CD4-positive, alpha-beta T cell treated with Interleukin-21 for 1 hour (primary cell): ENCODE measurements around the gene ZNF883.

Experiments used
- DNase-seq: peaks from one replicate; pipeline ENCODE4 v3.0.0-alpha.2; 2020

ZNF883 gene

GRCh38 chr9:112917047-112917986 lies 94.7 kb downstream of the ZNF883 start:
- no peak for DNase-seq

- no peak for DNase-seq
Measured at GRCh38 chr9:112914524-112914923, 97.5 kb downstream of the ZNF883 start.

DNA sequence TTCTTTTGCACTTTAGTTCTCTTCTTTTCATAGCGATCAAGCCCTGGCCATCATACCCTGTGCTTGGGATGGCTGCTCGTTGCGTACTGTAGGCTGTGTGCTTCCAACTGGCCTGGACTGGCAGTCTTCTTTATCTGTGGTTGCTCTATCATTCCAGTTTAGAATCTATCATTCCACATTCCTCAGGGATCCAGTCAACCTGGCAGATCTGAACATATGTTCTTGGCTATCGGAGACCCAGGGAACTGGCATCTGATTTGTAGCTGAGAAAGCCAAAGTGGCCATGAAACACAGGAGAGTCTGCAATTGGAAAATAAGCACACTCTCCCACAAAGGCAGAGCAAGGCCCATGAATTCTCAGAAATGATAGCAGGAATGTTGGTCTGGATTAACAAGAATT lies 98.7 kb downstream of the ZNF883 start:
- DNase-seq, result no peak

DNA sequence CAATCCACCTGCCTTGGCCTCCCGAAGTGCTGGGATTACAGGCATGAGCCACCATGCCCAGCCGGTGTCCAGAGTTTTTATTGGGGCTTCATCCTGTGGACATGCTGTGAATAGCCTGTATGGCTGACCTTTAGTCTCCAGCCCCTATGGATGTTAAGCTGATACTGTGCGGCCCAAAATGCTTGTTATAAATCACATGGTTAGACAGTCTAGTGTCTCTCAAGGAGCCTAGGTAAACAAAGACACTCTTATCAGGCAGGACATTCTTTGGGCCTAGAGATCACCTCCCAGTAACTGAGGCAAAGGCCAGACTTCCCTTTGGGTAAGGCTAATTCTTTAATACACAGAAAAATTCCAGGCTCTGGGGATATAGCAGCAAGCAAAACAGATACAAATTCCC lies 99.4 kb downstream of the ZNF883 start:
- no peak for DNase-seq

GRCh38 chr9:112911736-112912135 lies 100.3 kb downstream of the ZNF883 start:
- DNase-seq, result no peak
